ENCODE measurements around the gene CFAP46. TPM values are rescaled to one million over a fixed set of nuclear protein-coding genes. Genes with fewer than 3 reads are reported as not detected.

CFAP46 gene
- total RNA-seq, 1 donor = under 0.01 TPM

GRCh38 chr10:132842397-132842796 lies 100.0 kb downstream of the CFAP46 start:
- H2AFZ ChIP-seq (ENCODE audit: low read length) = no peak overlapping the region
- no peaks in the 10 kb centered on the region for H3K4me1 ChIP-seq (ENCODE audit: insufficient read depth, low read length)
- no peaks in the 10 kb centered on the region for H3K9me3 ChIP-seq (ENCODE audit: low read depth, low read length)
- H3K36me3 ChIP-seq (ENCODE audit: insufficient read depth, low read length) = no peaks in the 10 kb centered on the region
- no peak overlapping the region for H3K4me2 ChIP-seq (ENCODE audit: insufficient read depth, low read length)
- H3K4me3 ChIP-seq (ENCODE audit: insufficient read depth, low read length) = no peak overlapping the region
- DNase-seq (ENCODE audit: insufficient read length, low spot score, missing footprints) = peak; percentile 21
- H3K27ac ChIP-seq (ENCODE audit: low read depth, low read length) = no peak overlapping the region
- no peaks in the 10 kb centered on the region for H4K20me1 ChIP-seq (ENCODE audit: insufficient read depth, low read length)
- no peaks in the 10 kb centered on the region for H3K79me2 ChIP-seq (ENCODE audit: insufficient read depth, low read length)
- H3K27me3 ChIP-seq (ENCODE audit: insufficient read depth, low read length) = peaks cover 6% of the 10 kb centered on the region
- TF ChIP-seq CTCF (IDR thresholded peaks at IDR 0.05; ENCODE audit: extremely low read depth, low read depth, low read length) = no peak

GRCh38 chr10:132841615-132841975 lies 100.8 kb downstream of the CFAP46 start:
- H3K9me3 ChIP-seq (ENCODE audit: low read depth, low read length) = no peaks in the 10 kb centered on the region
- TF ChIP-seq CTCF (IDR thresholded peaks at IDR 0.05; ENCODE audit: extremely low read depth, low read depth, low read length) = no peak
- peak; percentile 69 for DNase-seq (ENCODE audit: insufficient read length, low spot score, missing footprints)

GRCh38 chr10:132840698-132841614 lies 101.4 kb downstream of the CFAP46 start:
- Histone ChIP-seq H4K20me1 (ENCODE audit: insufficient read depth, low read length) (no peaks in the 10 kb centered on the region), H3K27ac (ENCODE audit: low read depth, low read length) (no peak overlapping the region), H3K36me3 (ENCODE audit: insufficient read depth, low read length) (no peaks in the 10 kb centered on the region), H3K9me3 (ENCODE audit: low read depth, low read length) (no peaks in the 10 kb centered on the region), H3K27me3 (ENCODE audit: insufficient read depth, low read length) (peaks cover 5% of the 10 kb centered on the region), H3K4me2 (ENCODE audit: insufficient read depth, low read length) (no peak overlapping the region), H3K4me1 (ENCODE audit: insufficient read depth, low read length) (no peaks in the 10 kb centered on the region), H3K79me2 (ENCODE audit: insufficient read depth, low read length) (no peaks in the 10 kb centered on the region), H3K4me3 (ENCODE audit: insufficient read depth, low read length) (no peak overlapping the region), H2AFZ (ENCODE audit: low read length) (no peak overlapping the region)
- TF ChIP-seq CTCF (IDR thresholded peaks at IDR 0.05; ENCODE audit: extremely low read depth, low read depth, low read length) = no peak
- peak; percentile 74 for DNase-seq (ENCODE audit: insufficient read length, low spot score, missing footprints)

More at GRCh38 chr10:132841615-132841975, 100.8 kb downstream of the CFAP46 start:
- H2AFZ ChIP-seq (ENCODE audit: low read length) = no peak overlapping the region
- H3K27me3 ChIP-seq (ENCODE audit: insufficient read depth, low read length) = peaks cover 5% of the 10 kb centered on the region
- H3K4me2 ChIP-seq (ENCODE audit: insufficient read depth, low read length) = no peak overlapping the region
- H3K36me3 ChIP-seq (ENCODE audit: insufficient read depth, low read length) = no peaks in the 10 kb centered on the region
- H3K27ac ChIP-seq (ENCODE audit: low read depth, low read length) = no peak overlapping the region
- no peak overlapping the region for H3K4me3 ChIP-seq (ENCODE audit: insufficient read depth, low read length)
- H3K4me1 ChIP-seq (ENCODE audit: insufficient read depth, low read length) = no peaks in the 10 kb centered on the region
- no peaks in the 10 kb centered on the region for H4K20me1 ChIP-seq (ENCODE audit: insufficient read depth, low read length)
- no peaks in the 10 kb centered on the region for H3K79me2 ChIP-seq (ENCODE audit: insufficient read depth, low read length)

- H3K27ac ChIP-seq (ENCODE audit: low read depth, low read length) = no peak overlapping the region
- no peak overlapping the region for H3K4me2 ChIP-seq (ENCODE audit: insufficient read depth, low read length)
- H3K27me3 ChIP-seq (ENCODE audit: insufficient read depth, low read length) = peaks cover 5% of the 10 kb centered on the region
- no peaks in the 10 kb centered on the region for H3K36me3 ChIP-seq (ENCODE audit: insufficient read depth, low read length)
- no peaks in the 10 kb centered on the region for H3K4me1 ChIP-seq (ENCODE audit: insufficient read depth, low read length)
- no peak for DNase-seq (ENCODE audit: insufficient read length, low spot score, missing footprints)
- H4K20me1 ChIP-seq (ENCODE audit: insufficient read depth, low read length) = no peaks in the 10 kb centered on the region
- no peak for TF ChIP-seq CTCF (IDR thresholded peaks at IDR 0.05; ENCODE audit: extremely low read depth, low read depth, low read length)
- H3K79me2 ChIP-seq (ENCODE audit: insufficient read depth, low read length) = no peaks in the 10 kb centered on the region
- H2AFZ ChIP-seq (ENCODE audit: low read length) = no peak overlapping the region
- no peaks in the 10 kb centered on the region for H3K9me3 ChIP-seq (ENCODE audit: low read depth, low read length)
- H3K4me3 ChIP-seq (ENCODE audit: insufficient read depth, low read length) = no peak overlapping the region
These were observed 103.3 kb downstream of the CFAP46 start for GRCh38 chr10:132839061-132839460.
